Activated naive CD4-positive, alpha-beta T cell treated with anti-CD3 and anti-CD28 coated beads for 36 hours (primary cell): ENCODE measurements around the gene COL25A1. TPM values are rescaled to one million over a fixed set of nuclear protein-coding genes. Genes with fewer than 3 reads are reported as not detected.

ENCODE experiments used
- CTCF ChIA-PET: fragments of 350-600 bp; sonication (Branson Sonifier 250); formaldehyde crosslinking; loops from one replicate; lab custom pipeline; 2021; ENCODE audit warnings: antibody characterized with exemption; lab: Charles Lee
- DNase-seq: peaks from one replicate; pipeline ENCODE4 v3.0.0-alpha.2; 2020
- H3K27ac Mint-ChIP-seq: one replicate; pipeline ENCODE4 v1.8.0; 2021; ENCODE audit warnings: mild to moderate bottlenecking, mixed read lengths
- H3K27me3 Mint-ChIP-seq: one replicate; pipeline ENCODE4 v1.8.0; 2021; ENCODE audit warnings: low read depth, mixed read lengths
- H3K36me3 Mint-ChIP-seq: one replicate; pipeline ENCODE4 v1.8.0; 2021; ENCODE audit warnings: low read depth, mixed read lengths
- H3K4me1 Mint-ChIP-seq: one replicate; pipeline ENCODE4 v1.8.0; 2021; ENCODE audit warnings: low read depth, mixed read lengths
- H3K4me3 Mint-ChIP-seq: one replicate; pipeline ENCODE4 v1.8.0; 2021; ENCODE audit warnings: mild to moderate bottlenecking, moderate library complexity, mixed read lengths
- H3K9me3 Mint-ChIP-seq: one replicate; pipeline ENCODE4 v1.8.0; 2021; ENCODE audit warnings: mixed read lengths
- intact Hi-C: fragments of 100-400 bp; cut with micrococcal nuclease; formaldehyde crosslinking; loops from one replicate; pipeline ENCODE4 v1.15.1; 2023
- total RNA-seq, 2 experiments: library from RNA; stranded (reverse); gene quantifications; one replicate each; pipeline ENCODE4 v1.2.3, GENCODE V29; 2021

The COL25A1 gene
- total RNA-seq, 2 experiments from 2014 or later: not detected

- Mint-ChIP-seq H3K36me3 (no peaks in the 10 kb centered on the region), H3K27ac (no peak overlapping the region), H3K4me3 (no peak overlapping the region), H3K4me1 (no peaks in the 10 kb centered on the region), H3K9me3 (no peaks in the 10 kb centered on the region), H3K27me3 (no peaks in the 10 kb centered on the region)
- DNase-seq: no peak
- intact Hi-C loops: no loop called here
- CTCF ChIA-PET: no interaction called here
Observed at GRCh38 chr4:108920395-108921087, 381.9 kb downstream of the COL25A1 start.

- Mint-ChIP-seq H3K36me3 (no peaks in the 10 kb centered on the region), H3K27ac (no peak overlapping the region), H3K9me3 (no peaks in the 10 kb centered on the region), H3K27me3 (no peaks in the 10 kb centered on the region), H3K4me1 (no peaks in the 10 kb centered on the region), H3K4me3 (no peak overlapping the region)
- DNase-seq: no peak
- CTCF ChIA-PET: no interaction called here
- intact Hi-C loops: no loop called here
Observed at GRCh38 chr4:108919226-108919893, 383.1 kb downstream of the COL25A1 start.

- intact Hi-C loops: no loop called here
- no peak overlapping the region for H3K27ac Mint-ChIP-seq
- no peak overlapping the region for H3K4me3 Mint-ChIP-seq
- no peak for DNase-seq
- no peaks in the 10 kb centered on the region for H3K27me3 Mint-ChIP-seq
- H3K9me3 Mint-ChIP-seq: no peaks in the 10 kb centered on the region
- H3K4me1 Mint-ChIP-seq: no peaks in the 10 kb centered on the region
- CTCF ChIA-PET: no interaction called here
- no peaks in the 10 kb centered on the region for H3K36me3 Mint-ChIP-seq
Observed at GRCh38 chr4:108917255-108917654, 385.2 kb downstream of the COL25A1 start.

GRCh38 chr4:108916638-108917037 lies 385.8 kb downstream of the COL25A1 start:
- H3K9me3 Mint-ChIP-seq: no peaks in the 10 kb centered on the region

GRCh38 chr4:108906866-108907367 lies 395.5 kb downstream of the COL25A1 start:
- Mint-ChIP-seq H3K27me3 (peaks cover 3% of the 10 kb centered on the region), H3K9me3 (no peaks in the 10 kb centered on the region), H3K4me3 (no peak overlapping the region), H3K27ac (no peak overlapping the region), H3K4me1 (no peaks in the 10 kb centered on the region), H3K36me3 (no peaks in the 10 kb centered on the region)
- DNase-seq: no peak
- intact Hi-C loops: no loop called here
- CTCF ChIA-PET: no interaction called here

More at GRCh38 chr4:108916638-108917037, 385.8 kb downstream of the COL25A1 start:
- Mint-ChIP-seq H3K4me1 (no peaks in the 10 kb centered on the region), H3K27ac (no peak overlapping the region), H3K36me3 (no peaks in the 10 kb centered on the region), H3K4me3 (no peak overlapping the region), H3K27me3 (no peaks in the 10 kb centered on the region)
- intact Hi-C loops: no loop called here
- no peak for DNase-seq
- CTCF ChIA-PET: no interaction called here

GRCh38 chr4:108906006-108906405 lies 396.5 kb downstream of the COL25A1 start:
- Mint-ChIP-seq H3K36me3 (no peaks in the 10 kb centered on the region), H3K27me3 (peaks cover 3% of the 10 kb centered on the region), H3K9me3 (no peaks in the 10 kb centered on the region), H3K4me3 (no peak overlapping the region), H3K4me1 (no peaks in the 10 kb centered on the region), H3K27ac (no peak overlapping the region)
- DNase-seq: no peak
- CTCF ChIA-PET: no interaction called here
- intact Hi-C loops: no loop called here

GRCh38 chr4:108903464-108904221 lies 398.8 kb downstream of the COL25A1 start:
- Mint-ChIP-seq H3K27me3 (no peaks in the 10 kb centered on the region), H3K4me3 (no peak overlapping the region), H3K9me3 (no peaks in the 10 kb centered on the region), H3K27ac (no peak overlapping the region), H3K4me1 (no peaks in the 10 kb centered on the region), H3K36me3 (no peaks in the 10 kb centered on the region)
- DNase-seq: no peak
- intact Hi-C loops: no loop called here
- CTCF ChIA-PET: no interaction called here

- Mint-ChIP-seq H3K4me3 (no peak overlapping the region), H3K9me3 (no peaks in the 10 kb centered on the region), H3K4me1 (no peaks in the 10 kb centered on the region), H3K36me3 (no peaks in the 10 kb centered on the region), H3K27ac (no peak overlapping the region), H3K27me3 (no peaks in the 10 kb centered on the region)
- CTCF ChIA-PET: no interaction called here
- intact Hi-C loops: no loop called here
- DNase-seq: no peak
Observed at GRCh38 chr4:108902769-108903168, 399.7 kb downstream of the COL25A1 start.

GRCh38 chr4:108901291-108901690 lies 401.2 kb downstream of the COL25A1 start:
- no peak for DNase-seq
- CTCF ChIA-PET: no interaction called here
- intact Hi-C loops: no loop called here
- Mint-ChIP-seq H3K9me3 (no peaks in the 10 kb centered on the region), H3K4me1 (no peaks in the 10 kb centered on the region), H3K27me3 (no peaks in the 10 kb centered on the region), H3K36me3 (no peaks in the 10 kb centered on the region), H3K4me3 (no peak overlapping the region), H3K27ac (no peak overlapping the region)

- CTCF ChIA-PET: no interaction called here
- Mint-ChIP-seq H3K4me1 (no peaks in the 10 kb centered on the region), H3K9me3 (no peaks in the 10 kb centered on the region), H3K27me3 (no peaks in the 10 kb centered on the region), H3K27ac (no peak overlapping the region), H3K4me3 (no peak overlapping the region), H3K36me3 (no peaks in the 10 kb centered on the region)
- intact Hi-C loops: no loop called here
- DNase-seq: no peak
Observed at GRCh38 chr4:108900018-108900580, 402.4 kb downstream of the COL25A1 start.

GRCh38 chr4:108893468-108893867 lies 409.0 kb downstream of the COL25A1 start:
- H3K9me3 Mint-ChIP-seq: no peaks in the 10 kb centered on the region
- intact Hi-C loops: no loop called here
- H3K27me3 Mint-ChIP-seq: no peaks in the 10 kb centered on the region
- no peaks in the 10 kb centered on the region for H3K4me1 Mint-ChIP-seq
- CTCF ChIA-PET: no interaction called here
- no peak for DNase-seq
- H3K36me3 Mint-ChIP-seq: no peaks in the 10 kb centered on the region
- H3K27ac Mint-ChIP-seq: no peak overlapping the region
- no peak overlapping the region for H3K4me3 Mint-ChIP-seq

- intact Hi-C loops: no loop called here
Observed at GRCh38 chr4:108891896-108892590, 410.4 kb downstream of the COL25A1 start.

More at GRCh38 chr4:108891896-108892590, 410.4 kb downstream of the COL25A1 start:
- Mint-ChIP-seq H3K36me3 (no peaks in the 10 kb centered on the region), H3K27ac (no peak overlapping the region), H3K9me3 (no peaks in the 10 kb centered on the region), H3K4me1 (no peaks in the 10 kb centered on the region), H3K4me3 (no peak overlapping the region), H3K27me3 (no peaks in the 10 kb centered on the region)
- DNase-seq: no peak
- CTCF ChIA-PET: no interaction called here
